Measurements from ENCODE around the gene REM1. TPM values are rescaled to one million over a fixed set of nuclear protein-coding genes. Genes with fewer than 3 reads are reported as not detected.
"Not testable (repeated sequence)": the region's sequence is repeated elsewhere in the genome, so short reads cannot be mapped to it uniquely, and the experiment has no call there.

Gene REM1
- total RNA-seq, 1 donor from 2014 or later, result 4.7 TPM

- Histone ChIP-seq H3K27ac (ENCODE audit: low read depth, low read length) (no peak overlapping the region), H3K4me3 (ENCODE audit: low read length in 3 of 3) (no peak overlapping the region), H3K36me3 (ENCODE audit: control insufficient read depth in 3 of 3, insufficient read depth in 3 of 3, low read length in 3 of 3) (no peaks in the 10 kb centered on the region), H3K27me3 (ENCODE audit: control insufficient read depth in 3 of 3, insufficient read depth in 3 of 3, low read length in 3 of 3) (peaks cover 0 to 4% (median 2%) of the 10 kb centered on the region in 3 donors), H3K9ac (ENCODE audit: low read depth in 1 of 3, low read length in 3 of 3) (no peak overlapping the region), H3K4me1 (ENCODE audit: control insufficient read depth in 3 of 3, insufficient read depth in 3 of 3, low read length in 3 of 3) (no peaks in the 10 kb centered on the region), H3K9me3 (ENCODE audit: control insufficient read depth in 3 of 3, low read length in 3 of 3) (no peaks in the 10 kb centered on the region)
These were observed 20.7 kb upstream of the REM1 start for GRCh38 chr20:31454361-31454760.

DNA sequence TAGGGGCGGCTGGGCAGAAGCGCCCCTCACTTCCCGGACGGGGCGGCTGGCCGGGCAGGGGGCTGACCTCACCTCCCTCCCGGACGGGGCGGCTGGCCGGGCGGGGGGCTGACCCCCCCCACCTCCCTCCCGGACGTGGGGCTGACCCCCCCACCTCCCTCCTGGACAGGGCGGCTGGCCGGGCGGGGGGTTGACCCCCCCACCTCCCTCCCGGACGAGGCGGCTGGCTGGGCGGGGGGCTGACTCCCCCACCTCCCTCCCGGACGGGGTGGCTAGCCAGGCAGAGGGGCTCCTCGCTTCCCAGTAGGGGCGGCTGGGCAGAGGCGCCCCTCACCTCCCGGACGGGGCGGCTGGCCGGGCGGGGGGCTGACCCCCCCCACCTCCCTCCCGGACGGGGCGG lies 4.1 kb upstream of the REM1 start:
- Histone ChIP-seq H3K27me3 (ENCODE audit: control insufficient read depth in 3 of 3, insufficient read depth in 3 of 3, low read length in 3 of 3) (peaks cover 9 to 16% (median 15%) of the 10 kb centered on the region in 3 donors), H3K4me1 (ENCODE audit: control insufficient read depth in 3 of 3, insufficient read depth in 3 of 3, low read length in 3 of 3) (peaks cover 8 to 10% (median 9%) of the 10 kb centered on the region in 3 donors)
- not testable (repeated sequence) for H3K9ac ChIP-seq (ENCODE audit: low read depth in 1 of 3, low read length in 3 of 3); H3K4me3 ChIP-seq (ENCODE audit: low read length in 3 of 3); H3K9me3 ChIP-seq (ENCODE audit: control insufficient read depth in 3 of 3, low read length in 3 of 3); H3K36me3 ChIP-seq (ENCODE audit: control insufficient read depth in 3 of 3, insufficient read depth in 3 of 3, low read length in 3 of 3); H3K27ac ChIP-seq (ENCODE audit: low read depth, low read length)

DNA sequence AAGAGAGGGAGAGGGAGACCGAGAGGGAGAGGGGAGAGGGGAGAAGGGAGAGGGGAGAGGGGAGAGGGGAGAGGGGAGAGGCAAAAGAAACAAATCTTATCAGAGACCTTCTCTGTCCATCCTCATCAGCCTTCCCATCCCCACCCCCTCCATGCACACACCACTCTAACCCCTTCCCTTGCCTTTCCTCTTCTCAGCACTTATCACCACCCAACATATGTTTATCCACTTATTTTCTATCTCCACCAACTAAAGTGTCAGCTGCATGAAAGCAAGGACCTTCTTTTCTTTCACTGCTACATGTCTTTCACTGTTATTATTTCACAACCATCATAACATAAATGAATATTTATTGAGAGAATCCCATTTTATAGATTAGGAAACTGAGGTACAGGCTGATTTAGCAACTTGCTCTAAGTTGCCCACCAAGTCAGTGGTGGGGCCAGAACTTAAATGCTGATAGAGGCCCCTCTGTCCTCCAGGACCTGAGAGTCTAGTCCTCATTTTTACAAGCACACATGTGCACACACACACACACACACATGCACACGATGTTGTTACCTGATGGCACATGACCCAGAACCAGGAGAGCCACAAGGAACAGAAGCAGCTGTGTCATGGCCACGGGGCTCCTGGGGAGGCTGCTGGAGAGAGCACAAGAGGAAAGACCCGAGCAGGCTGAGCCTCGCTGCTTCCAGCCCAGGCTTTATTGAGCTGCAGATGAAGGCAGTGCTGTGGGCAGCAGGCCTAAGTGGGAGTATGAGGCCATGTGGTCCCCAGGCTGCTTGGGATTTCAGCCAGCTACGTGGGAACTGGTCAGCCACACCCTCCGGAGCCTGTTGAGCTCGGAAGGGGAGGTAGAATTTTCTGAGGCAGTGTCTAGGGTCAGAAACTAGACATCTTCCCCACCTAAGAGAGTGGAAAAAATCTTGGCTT lies 2.4 kb upstream of the REM1 start:
- Histone ChIP-seq H3K36me3 (ENCODE audit: control insufficient read depth in 3 of 3, insufficient read depth in 3 of 3, low read length in 3 of 3) (peaks cover 0 to 2% (median 0%) of the 10 kb centered on the region in 3 donors), H3K9ac (ENCODE audit: low read depth in 1 of 3, low read length in 3 of 3) (no peak overlapping the region), H3K27me3 (ENCODE audit: control insufficient read depth in 3 of 3, insufficient read depth in 3 of 3, low read length in 3 of 3) (peaks cover 19 to 27% (median 25%) of the 10 kb centered on the region in 3 donors), H3K27ac (ENCODE audit: low read depth, low read length) (no peak overlapping the region), H3K4me1 (ENCODE audit: control insufficient read depth in 3 of 3, insufficient read depth in 3 of 3, low read length in 3 of 3) (peaks cover 9 to 10% (median 10%) of the 10 kb centered on the region in 3 donors), H3K9me3 (ENCODE audit: control insufficient read depth in 3 of 3, low read length in 3 of 3) (no peaks in the 10 kb centered on the region), H3K4me3 (ENCODE audit: low read length in 3 of 3) (no peak overlapping the region)

DNA sequence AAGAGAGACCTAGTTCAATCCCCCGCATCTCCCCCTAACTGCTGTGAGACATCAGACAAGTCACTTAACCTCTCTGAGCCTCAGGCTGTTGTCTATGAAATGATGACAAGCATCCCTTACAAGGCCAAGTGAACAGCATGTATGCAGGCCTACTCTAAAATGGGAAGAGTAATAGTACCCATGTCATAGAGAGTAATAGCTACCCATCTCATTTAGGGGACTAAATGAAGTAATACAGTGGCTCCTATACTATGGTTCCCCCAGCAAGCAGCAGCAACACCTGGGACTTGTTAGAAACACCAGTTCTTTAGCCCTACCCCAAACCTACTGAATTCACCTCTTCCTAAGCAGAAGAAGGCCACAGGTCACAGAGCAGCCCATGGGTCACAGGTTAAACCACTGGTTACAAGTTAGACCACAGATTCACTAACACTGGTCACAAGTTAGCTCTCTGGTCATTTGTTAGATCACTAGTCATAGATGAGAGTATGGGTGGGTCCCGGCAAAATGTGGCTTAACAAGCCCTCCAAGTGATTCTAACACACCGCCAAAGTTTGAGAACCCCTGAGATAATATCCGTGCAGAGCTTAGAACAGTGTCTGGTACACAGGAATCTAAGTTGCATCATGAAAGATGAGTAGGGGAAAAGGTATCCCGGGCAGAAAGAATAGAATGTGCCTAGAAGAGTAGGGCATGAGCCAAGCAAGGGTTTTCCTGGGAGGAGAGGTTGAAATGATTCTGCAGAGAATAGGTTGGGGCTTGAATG lies 1.6 kb upstream of the REM1 start:
- no peak overlapping the region for H3K9ac ChIP-seq (ENCODE audit: low read depth in 1 of 3, low read length in 3 of 3)
- no peak overlapping the region for H3K27ac ChIP-seq (ENCODE audit: low read depth, low read length)
- peaks cover 0 to 2% (median 0%) of the 10 kb centered on the region in 3 donors for H3K36me3 ChIP-seq (ENCODE audit: control insufficient read depth in 3 of 3, insufficient read depth in 3 of 3, low read length in 3 of 3)
- H3K4me3 ChIP-seq (ENCODE audit: low read length in 3 of 3), result no peak overlapping the region
- peaks cover 19 to 28% (median 25%) of the 10 kb centered on the region in 3 donors for H3K27me3 ChIP-seq (ENCODE audit: control insufficient read depth in 3 of 3, insufficient read depth in 3 of 3, low read length in 3 of 3)
- H3K9me3 ChIP-seq (ENCODE audit: control insufficient read depth in 3 of 3, low read length in 3 of 3), result no peaks in the 10 kb centered on the region
- H3K4me1 ChIP-seq (ENCODE audit: control insufficient read depth in 3 of 3, insufficient read depth in 3 of 3, low read length in 3 of 3), result peaks cover 9 to 10% (median 10%) of the 10 kb centered on the region in 3 donors

DNA sequence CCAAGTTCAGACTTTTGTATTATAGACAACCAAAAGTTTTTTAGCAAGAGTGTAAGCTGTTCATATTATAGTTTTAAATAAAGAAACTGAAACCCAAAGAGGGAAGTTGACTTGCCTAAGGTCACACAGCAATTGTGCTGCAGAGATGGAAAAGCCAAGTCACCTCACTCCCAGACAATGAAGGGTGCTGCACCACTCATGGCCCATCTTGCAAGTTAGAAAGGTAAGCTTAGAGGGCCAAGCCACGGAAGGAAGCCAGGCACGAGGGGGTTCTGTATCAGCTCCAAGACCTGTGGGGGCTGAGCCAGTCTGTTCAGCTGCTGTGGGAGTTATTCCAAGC lies 1.0 kb upstream of the REM1 start:
- H3K9ac ChIP-seq (ENCODE audit: low read depth in 1 of 3, low read length in 3 of 3), result no peak overlapping the region
- H3K9me3 ChIP-seq (ENCODE audit: control insufficient read depth in 3 of 3, low read length in 3 of 3), result no peaks in the 10 kb centered on the region
- no peak overlapping the region for H3K27ac ChIP-seq (ENCODE audit: low read depth, low read length)
- no peak overlapping the region for H3K4me3 ChIP-seq (ENCODE audit: low read length in 3 of 3)
- peaks cover 0 to 2% (median 0%) of the 10 kb centered on the region in 3 donors for H3K36me3 ChIP-seq (ENCODE audit: control insufficient read depth in 3 of 3, insufficient read depth in 3 of 3, low read length in 3 of 3)
- H3K4me1 ChIP-seq (ENCODE audit: control insufficient read depth in 3 of 3, insufficient read depth in 3 of 3, low read length in 3 of 3), result peaks cover 9 to 10% (median 10%) of the 10 kb centered on the region in 3 donors
- peaks cover 19 to 28% (median 25%) of the 10 kb centered on the region in 3 donors for H3K27me3 ChIP-seq (ENCODE audit: control insufficient read depth in 3 of 3, insufficient read depth in 3 of 3, low read length in 3 of 3)

DNA sequence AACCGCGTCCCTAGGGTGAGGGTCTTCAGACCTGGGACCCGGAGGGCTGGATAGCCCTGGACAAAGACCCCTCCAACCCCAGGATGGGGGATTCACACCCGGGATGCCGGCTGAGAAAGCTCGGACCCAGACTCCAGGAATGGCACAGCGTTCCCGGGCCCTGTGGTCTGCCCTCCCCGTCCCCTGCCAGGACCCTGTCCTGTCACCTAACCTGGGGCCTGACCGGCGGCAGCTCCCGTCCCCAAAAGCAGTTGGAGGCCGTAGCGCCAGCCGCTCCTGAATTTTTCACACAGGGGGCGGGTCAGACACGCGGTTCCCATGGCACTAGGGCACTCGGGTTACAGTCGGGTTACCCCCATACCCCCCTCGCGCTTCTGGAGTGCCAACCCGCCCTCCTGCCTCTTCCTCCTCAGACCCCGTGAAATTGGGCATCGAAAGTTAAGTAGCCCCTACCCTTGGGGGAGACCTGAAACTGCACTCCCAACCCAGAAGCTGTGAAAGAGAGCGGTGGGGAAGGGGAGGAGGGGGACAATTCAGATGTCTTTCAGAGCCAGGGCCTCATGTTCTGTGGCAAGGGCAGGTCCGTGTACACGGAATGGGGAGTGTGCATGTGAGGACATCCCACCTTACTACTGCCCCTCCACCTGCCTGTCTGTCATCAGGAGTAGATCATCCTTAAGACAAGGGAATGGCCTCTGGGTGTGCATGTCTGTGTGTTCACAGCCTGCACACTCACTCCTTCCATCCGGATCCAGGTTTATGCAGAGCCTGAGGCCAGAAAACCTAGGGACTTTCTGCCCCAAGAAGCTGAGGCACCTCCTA lies 595 bp downstream of the REM1 start:
- H3K27me3 ChIP-seq (ENCODE audit: control insufficient read depth in 3 of 3, insufficient read depth in 3 of 3, low read length in 3 of 3), result peaks cover 19 to 28% (median 25%) of the 10 kb centered on the region in 3 donors
- H3K4me3 ChIP-seq (ENCODE audit: low read length in 3 of 3), result peak overlapping the region; percentile 62 to 70 (median 69)
- H3K36me3 ChIP-seq (ENCODE audit: control insufficient read depth in 3 of 3, insufficient read depth in 3 of 3, low read length in 3 of 3), result peaks cover 0 to 2% (median 0%) of the 10 kb centered on the region in 3 donors
- peaks cover 9 to 10% (median 10%) of the 10 kb centered on the region in 3 donors for H3K4me1 ChIP-seq (ENCODE audit: control insufficient read depth in 3 of 3, insufficient read depth in 3 of 3, low read length in 3 of 3)
- H3K9ac ChIP-seq (ENCODE audit: low read depth in 1 of 3, low read length in 3 of 3), result peak overlapping the region; percentile 45 to 74 (median 57)
- no peaks in the 10 kb centered on the region for H3K9me3 ChIP-seq (ENCODE audit: control insufficient read depth in 3 of 3, low read length in 3 of 3)
- H3K27ac ChIP-seq (ENCODE audit: low read depth, low read length), result peak overlapping the region; percentile 62

GRCh38 chr20:31476294-31476585 lies 1.2 kb downstream of the REM1 start:
- Histone ChIP-seq H3K4me3 (ENCODE audit: low read length in 3 of 3) (peak overlapping the region in 2 of 3 donors; percentile 69 to 70), H3K27me3 (ENCODE audit: control insufficient read depth in 3 of 3, insufficient read depth in 3 of 3, low read length in 3 of 3) (peaks cover 19 to 28% (median 25%) of the 10 kb centered on the region in 3 donors), H3K27ac (ENCODE audit: low read depth, low read length) (no peak overlapping the region), H3K4me1 (ENCODE audit: control insufficient read depth in 3 of 3, insufficient read depth in 3 of 3, low read length in 3 of 3) (peaks cover 9 to 10% (median 10%) of the 10 kb centered on the region in 3 donors), H3K9me3 (ENCODE audit: control insufficient read depth in 3 of 3, low read length in 3 of 3) (no peaks in the 10 kb centered on the region), H3K36me3 (ENCODE audit: control insufficient read depth in 3 of 3, insufficient read depth in 3 of 3, low read length in 3 of 3) (peaks cover 0 to 2% (median 0%) of the 10 kb centered on the region in 3 donors), H3K9ac (ENCODE audit: low read depth in 1 of 3, low read length in 3 of 3) (peak overlapping the region in 1 of 3 donors; percentile 74)

- peaks cover 19 to 28% (median 25%) of the 10 kb centered on the region in 3 donors for H3K27me3 ChIP-seq (ENCODE audit: control insufficient read depth in 3 of 3, insufficient read depth in 3 of 3, low read length in 3 of 3)
- H3K4me3 ChIP-seq (ENCODE audit: low read length in 3 of 3), result peak overlapping the region in 1 of 3 donors; percentile 38
- no peak overlapping the region for H3K27ac ChIP-seq (ENCODE audit: low read depth, low read length)
These were observed 1.6 kb downstream of the REM1 start for GRCh38 chr20:31476643-31477215.

DNA sequence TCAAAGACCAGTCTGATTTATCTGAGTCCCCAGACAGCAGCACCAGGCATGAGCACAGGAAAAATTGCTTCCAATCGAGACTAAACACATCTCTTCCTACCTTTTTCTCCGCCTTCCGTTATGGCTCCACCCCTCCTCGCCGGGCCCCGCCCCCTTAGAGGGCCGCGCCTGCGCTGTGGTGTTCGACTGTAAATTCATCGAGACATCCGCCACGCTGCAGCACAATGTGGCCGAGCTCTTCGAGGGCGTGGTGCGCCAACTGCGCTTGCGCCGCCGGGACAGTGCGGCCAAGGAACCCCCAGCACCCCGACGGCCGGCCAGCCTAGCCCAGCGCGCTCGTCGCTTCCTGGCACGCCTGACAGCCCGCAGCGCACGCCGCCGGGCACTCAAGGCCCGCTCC lies 8.9 kb downstream of the REM1 start:
- Histone ChIP-seq H3K4me3 (ENCODE audit: low read length in 3 of 3) (no peak overlapping the region), H3K27me3 (ENCODE audit: control insufficient read depth in 3 of 3, insufficient read depth in 3 of 3, low read length in 3 of 3) (peaks cover 10 to 17% (median 17%) of the 10 kb centered on the region in 3 donors), H3K27ac (ENCODE audit: low read depth, low read length) (no peak overlapping the region), H3K36me3 (ENCODE audit: control insufficient read depth in 3 of 3, insufficient read depth in 3 of 3, low read length in 3 of 3) (no peaks in the 10 kb centered on the region), H3K4me1 (ENCODE audit: control insufficient read depth in 3 of 3, insufficient read depth in 3 of 3, low read length in 3 of 3) (peaks cover 0 to 6% (median 5%) of the 10 kb centered on the region in 3 donors), H3K9me3 (ENCODE audit: control insufficient read depth in 3 of 3, low read length in 3 of 3) (no peaks in the 10 kb centered on the region), H3K9ac (ENCODE audit: low read depth in 1 of 3, low read length in 3 of 3) (no peak overlapping the region)

More at GRCh38 chr20:31476643-31477215, 1.6 kb downstream of the REM1 start:
- no peaks in the 10 kb centered on the region for H3K9me3 ChIP-seq (ENCODE audit: control insufficient read depth in 3 of 3, low read length in 3 of 3)
- H3K36me3 ChIP-seq (ENCODE audit: control insufficient read depth in 3 of 3, insufficient read depth in 3 of 3, low read length in 3 of 3), result peaks cover 0 to 2% (median 0%) of the 10 kb centered on the region in 3 donors
- H3K9ac ChIP-seq (ENCODE audit: low read depth in 1 of 3, low read length in 3 of 3), result no peak overlapping the region
- peaks cover 9 to 10% (median 10%) of the 10 kb centered on the region in 3 donors for H3K4me1 ChIP-seq (ENCODE audit: control insufficient read depth in 3 of 3, insufficient read depth in 3 of 3, low read length in 3 of 3)

Measured in skeletal muscle tissue (tissue), 4 donors.